Smooth muscle cell (in vitro differentiated cells): Measurements from ENCODE around the gene GNAT1. TPM values are rescaled to one million over a fixed set of nuclear protein-coding genes. Genes with fewer than 3 reads are reported as not detected.

Source experiments
- DNase-seq: peaks from one replicate; lab custom pipeline; 2025; ENCODE audit not compliant: unreplicated experiment; lab: John Stamatoyannopoulos, UW
- H2AFZ ChIP-seq: fragments of 200-600 bp; sonication (generic); 2 replicates; pipeline ENCODE4 v1.6.0; 2016; ENCODE audit warnings: antibody characterized with exemption, low read depth, mild to moderate bottlenecking
- H3F3A ChIP-seq: fragments of 200-600 bp; sonication (generic); 2 replicates; pipeline ENCODE4 v1.6.0; 2017; ENCODE audit warnings: antibody characterized with exemption, low read depth
- H3K27ac ChIP-seq: fragments of 200-600 bp; sonication (generic); 2 replicates; pipeline ENCODE4 v1.5.1; 2016; ENCODE audit warnings: low read depth, mild to moderate bottlenecking
- H3K27me3 ChIP-seq: fragments of 200-600 bp; sonication (generic); 2 replicates; pipeline ENCODE4 v1.6.1; 2016; ENCODE audit warnings: low read depth, mild to moderate bottlenecking
- H3K36me3 ChIP-seq: fragments of 200-600 bp; sonication (generic); 2 replicates; pipeline ENCODE4 v1.5.1; 2016; ENCODE audit warnings: low read depth
- H3K4me1 ChIP-seq: fragments of 200-600 bp; sonication (generic); 2 replicates; pipeline ENCODE4 v1.5.1; 2016; ENCODE audit warnings: low read depth
- H3K4me2 ChIP-seq: fragments of 200-600 bp; sonication (generic); 2 replicates; pipeline ENCODE4 v1.6.0; 2016; ENCODE audit warnings: mild to moderate bottlenecking
- H3K4me3 ChIP-seq: fragments of 200-600 bp; sonication (generic); 2 replicates; pipeline ENCODE4 v1.5.1; 2016; ENCODE audit warnings: mild to moderate bottlenecking
- H3K79me2 ChIP-seq: fragments of 200-600 bp; sonication (generic); 2 replicates; pipeline ENCODE4 v1.6.0; 2016; ENCODE audit warnings: low read depth, mild to moderate bottlenecking
- H3K9ac ChIP-seq: fragments of 200-600 bp; sonication (generic); 2 replicates; pipeline ENCODE4 v1.6.0; 2016; ENCODE audit warnings: low read depth
- H3K9me3 ChIP-seq: fragments of 200-600 bp; sonication (generic); replicated peaks from 2 replicates; pipeline ENCODE4 v1.5.1; 2016; ENCODE audit warnings: low read depth
- H4K20me1 ChIP-seq: fragments of 200-600 bp; sonication (generic); 2 replicates; pipeline ENCODE4 v1.6.0; 2016; ENCODE audit warnings: low read depth
- CTCF ChIP-seq: fragments of 200-600 bp; sonication (generic); IDR thresholded peaks from 2 replicates; pipeline ENCODE4 v1.5.1; 2017; ENCODE audit warnings: borderline replicate concordance, mild to moderate bottlenecking, antibody characterized with exemption; ENCODE audit not compliant: insufficient read depth, poor library complexity, severe bottlenecking
- WGBS: methylation state at CpG from one replicate; pipeline ENCODE4 v1.1.7; 2016; ENCODE audit warnings: low lambda C conversion rate; 5-methylcytosine and 5-hydroxymethylcytosine counted together
- polyA plus RNA-seq: library from polyadenylated mRNA; unstranded; fragments of >200 nt; fragmentation: Nextera tagmentation; extraction: Ambion mirVana; gene quantifications from 2 replicates; pipeline ENCODE4 v1.2.1, GENCODE V29; 2016
- total RNA-seq: library from RNA; depleted of rRNA; stranded (reverse); fragments of >200 nt; gene quantifications from 2 replicates; pipeline ENCODE4 v1.2.3, GENCODE V29; 2014

The GNAT1 gene
- total and polyA plus RNA-seq, 2 experiments from 2014 or later = not detected

DNA sequence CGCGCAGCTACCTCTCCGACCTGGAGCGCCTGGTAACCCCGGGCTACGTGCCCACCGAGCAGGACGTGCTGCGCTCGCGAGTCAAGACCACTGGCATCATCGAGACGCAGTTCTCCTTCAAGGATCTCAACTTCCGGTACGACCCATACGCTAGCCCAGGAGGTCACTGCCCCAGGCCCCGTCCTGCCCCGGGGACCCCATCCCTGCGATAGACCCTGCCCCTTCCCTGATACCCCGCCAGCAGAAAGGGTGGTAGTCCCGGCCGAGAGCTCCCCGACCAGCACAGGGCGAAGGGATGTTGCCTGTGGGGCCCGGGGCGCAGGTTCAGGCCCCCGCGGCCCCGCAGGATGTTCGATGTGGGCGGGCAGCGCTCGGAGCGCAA, 2.3 kb downstream of the GNAT1 start:
- Histone ChIP-seq H2AFZ (no peak overlapping the region), H3K4me2 (no peak overlapping the region), H3K79me2 (no peaks in the 10 kb centered on the region), H3K9ac (no peak overlapping the region), H3K27me3 (peaks cover 5% of the 10 kb centered on the region), H3K9me3 (no peaks in the 10 kb centered on the region), H3K4me1 (no peaks in the 10 kb centered on the region), H3K4me3 (no peak overlapping the region), H3K36me3 (no peaks in the 10 kb centered on the region), H3F3A (no peaks in the 10 kb centered on the region), H4K20me1 (no peaks in the 10 kb centered on the region), H3K27ac (no peak overlapping the region)
- no peak for DNase-seq
- 94% methylated on average over 34 of the region's 34 CpGs for WGBS
- TF ChIP-seq CTCF = no peak

- H2AFZ ChIP-seq = no peak overlapping the region
- no peaks in the 10 kb centered on the region for H3F3A ChIP-seq
- H3K4me3 ChIP-seq = no peak overlapping the region
- H4K20me1 ChIP-seq = no peaks in the 10 kb centered on the region
- peak; percentile 19 for DNase-seq
- H3K79me2 ChIP-seq = no peaks in the 10 kb centered on the region
- peak; percentile 74 for TF ChIP-seq CTCF
- no peaks in the 10 kb centered on the region for H3K4me1 ChIP-seq
- WGBS = 40% methylated on average over 65 of the region's 70 CpGs
- no peaks in the 10 kb centered on the region for H3K36me3 ChIP-seq
- peaks cover 5% of the 10 kb centered on the region for H3K27me3 ChIP-seq
- no peak overlapping the region for H3K4me2 ChIP-seq
- H3K27ac ChIP-seq = no peak overlapping the region
- H3K9me3 ChIP-seq = no peaks in the 10 kb centered on the region
- H3K9ac ChIP-seq = no peak overlapping the region
Measured at GRCh38 chr3:50194128-50194902, 2.9 kb downstream of the GNAT1 start.

DNA sequence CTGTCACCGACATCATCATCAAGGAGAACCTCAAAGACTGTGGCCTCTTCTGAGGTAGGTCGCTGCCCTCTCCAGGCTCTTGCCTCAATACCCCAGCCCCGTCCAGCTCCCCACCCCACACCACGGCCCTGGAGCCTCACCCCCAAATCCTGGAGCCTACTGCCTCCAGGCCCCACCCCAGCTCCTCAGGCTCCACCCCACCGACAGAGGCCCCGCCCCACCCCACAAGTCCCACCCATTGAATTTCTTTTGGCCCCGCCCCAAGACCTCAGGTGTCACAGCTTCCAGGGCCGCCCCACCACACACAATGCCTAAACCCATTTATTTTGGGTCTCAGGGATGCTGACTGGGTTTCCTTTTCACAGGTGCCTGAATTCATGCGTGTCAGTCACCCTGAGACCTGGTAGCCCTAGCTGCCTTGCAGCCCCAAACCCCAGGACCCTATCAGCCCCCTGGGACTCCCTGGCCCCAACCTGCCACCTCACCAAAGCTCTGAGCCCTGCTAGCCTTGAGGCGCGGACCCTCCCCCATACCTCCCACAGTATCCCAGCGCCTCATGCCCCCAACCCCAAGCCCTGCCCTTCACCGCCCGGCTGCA, 3.6 kb downstream of the GNAT1 start:
- Histone ChIP-seq H3K27ac (no peak overlapping the region), H3K79me2 (no peaks in the 10 kb centered on the region), H3K9ac (no peak overlapping the region), H3K9me3 (no peaks in the 10 kb centered on the region), H3K36me3 (no peaks in the 10 kb centered on the region), H3K4me1 (no peaks in the 10 kb centered on the region), H3F3A (no peaks in the 10 kb centered on the region), H3K4me3 (no peak overlapping the region), H3K27me3 (peaks cover 5% of the 10 kb centered on the region), H3K4me2 (no peak overlapping the region), H4K20me1 (no peaks in the 10 kb centered on the region), H2AFZ (no peak overlapping the region)
- no peak for DNase-seq
- no peak for TF ChIP-seq CTCF
- 76% methylated on average over 14 of the region's 14 CpGs for WGBS
